Measurements from ENCODE around the gene TNFAIP2.

The TNFAIP2 gene

GRCh38 chr14:103134405-103134804 lies 11.1 kb downstream of the TNFAIP2 start:
- DNase-seq (ENCODE audit: low read depth), result no peak

GRCh38 chr14:103134919-103135318 lies 11.7 kb downstream of the TNFAIP2 start:
- no peak for DNase-seq (ENCODE audit: low read depth)

- DNase-seq (ENCODE audit: low read depth), result no peak
Observed at GRCh38 chr14:103135333-103136260, 12.3 kb downstream of the TNFAIP2 start.

- DNase-seq (ENCODE audit: low read depth), result no peak
Observed at GRCh38 chr14:103136388-103137271, 13.4 kb downstream of the TNFAIP2 start.

GRCh38 chr14:103137689-103138300 lies 14.5 kb downstream of the TNFAIP2 start:
- DNase-seq (ENCODE audit: low read depth), result no peak

- DNase-seq (ENCODE audit: low read depth), result no peak
Observed at GRCh38 chr14:103138301-103139131, 15.3 kb downstream of the TNFAIP2 start.

GRCh38 chr14:103139132-103140025 lies 16.1 kb downstream of the TNFAIP2 start:
- no peak for DNase-seq (ENCODE audit: low read depth)

GRCh38 chr14:103140316-103141109 lies 17.3 kb downstream of the TNFAIP2 start:
- DNase-seq (ENCODE audit: low read depth), result no peak

GRCh38 chr14:103141117-103141796 lies 18.0 kb downstream of the TNFAIP2 start:
- DNase-seq (ENCODE audit: low read depth), result no peak

GRCh38 chr14:103142026-103142425 lies 18.8 kb downstream of the TNFAIP2 start:
- DNase-seq (ENCODE audit: low read depth), result no peak

- no peak for DNase-seq (ENCODE audit: low read depth)
Observed at GRCh38 chr14:103142721-103143302, 19.6 kb downstream of the TNFAIP2 start.

- no peak for DNase-seq (ENCODE audit: low read depth)
Observed at GRCh38 chr14:103143506-103143905, 20.2 kb downstream of the TNFAIP2 start.

- DNase-seq (ENCODE audit: low read depth), result no peak
Observed at GRCh38 chr14:103144085-103144484, 20.8 kb downstream of the TNFAIP2 start.

- no peak for DNase-seq (ENCODE audit: low read depth)
Observed at GRCh38 chr14:103146141-103146709, 23.0 kb downstream of the TNFAIP2 start.

- DNase-seq (ENCODE audit: low read depth), result no peak
Observed at GRCh38 chr14:103149351-103150237, 26.3 kb downstream of the TNFAIP2 start.

GRCh38 chr14:103151270-103151945 lies 28.1 kb downstream of the TNFAIP2 start:
- DNase-seq (ENCODE audit: low read depth), result no peak

- DNase-seq (ENCODE audit: low read depth), result no peak
Observed at GRCh38 chr14:103155010-103155409, 31.7 kb downstream of the TNFAIP2 start.
